Activated naive CD8-positive, alpha-beta T cell treated with anti-CD3 and anti-CD28 coated beads for 36 hours (primary cell): ENCODE measurements around the gene IL17B. TPM values are rescaled to one million over a fixed set of nuclear protein-coding genes. Genes with fewer than 3 reads are reported as not detected.
"Not testable (repeated sequence)": the region's sequence is repeated elsewhere in the genome, so short reads cannot be mapped to it uniquely, and the experiment has no call there.

ENCODE experiments used
- DNase-seq: peaks from one replicate; pipeline ENCODE4 v3.0.0; 2021
- H3K27ac Mint-ChIP-seq: one replicate; pipeline ENCODE4 v1.8.0; 2022; ENCODE audit warnings: mild to moderate bottlenecking, moderate library complexity, mixed read lengths
- H3K27me3 Mint-ChIP-seq: one replicate; pipeline ENCODE4 v1.8.0; 2022; ENCODE audit warnings: mild to moderate bottlenecking, mixed read lengths
- H3K36me3 Mint-ChIP-seq: one replicate; pipeline ENCODE4 v1.8.0; 2021; ENCODE audit warnings: mild to moderate bottlenecking, mixed read lengths
- H3K4me1 Mint-ChIP-seq: one replicate; pipeline ENCODE4 v1.8.0; 2021; ENCODE audit warnings: mixed read lengths
- H3K4me3 Mint-ChIP-seq: one replicate; pipeline ENCODE4 v1.8.0; 2022; ENCODE audit warnings: mild to moderate bottlenecking, moderate library complexity, mixed read lengths
- H3K9me3 Mint-ChIP-seq: one replicate; pipeline ENCODE4 v1.8.0; 2022; ENCODE audit warnings: mixed read lengths
- total RNA-seq, 2 experiments: library from RNA; stranded (reverse); gene quantifications; one replicate each; pipeline ENCODE4 v1.2.3, GENCODE V29; 2021

Gene IL17B
- total RNA-seq, 2 experiments from 2014 or later, result not detected

- Mint-ChIP-seq H3K4me3 (no peak overlapping the region), H3K9me3 (no peaks in the 10 kb centered on the region), H3K4me1 (no peaks in the 10 kb centered on the region), H3K27me3 (no peaks in the 10 kb centered on the region), H3K36me3 (no peaks in the 10 kb centered on the region), H3K27ac (no peak overlapping the region)
- DNase-seq, result no peak
Observed at GRCh38 chr5:149408252-149409099, 29.4 kb upstream of the IL17B start.

DNA sequence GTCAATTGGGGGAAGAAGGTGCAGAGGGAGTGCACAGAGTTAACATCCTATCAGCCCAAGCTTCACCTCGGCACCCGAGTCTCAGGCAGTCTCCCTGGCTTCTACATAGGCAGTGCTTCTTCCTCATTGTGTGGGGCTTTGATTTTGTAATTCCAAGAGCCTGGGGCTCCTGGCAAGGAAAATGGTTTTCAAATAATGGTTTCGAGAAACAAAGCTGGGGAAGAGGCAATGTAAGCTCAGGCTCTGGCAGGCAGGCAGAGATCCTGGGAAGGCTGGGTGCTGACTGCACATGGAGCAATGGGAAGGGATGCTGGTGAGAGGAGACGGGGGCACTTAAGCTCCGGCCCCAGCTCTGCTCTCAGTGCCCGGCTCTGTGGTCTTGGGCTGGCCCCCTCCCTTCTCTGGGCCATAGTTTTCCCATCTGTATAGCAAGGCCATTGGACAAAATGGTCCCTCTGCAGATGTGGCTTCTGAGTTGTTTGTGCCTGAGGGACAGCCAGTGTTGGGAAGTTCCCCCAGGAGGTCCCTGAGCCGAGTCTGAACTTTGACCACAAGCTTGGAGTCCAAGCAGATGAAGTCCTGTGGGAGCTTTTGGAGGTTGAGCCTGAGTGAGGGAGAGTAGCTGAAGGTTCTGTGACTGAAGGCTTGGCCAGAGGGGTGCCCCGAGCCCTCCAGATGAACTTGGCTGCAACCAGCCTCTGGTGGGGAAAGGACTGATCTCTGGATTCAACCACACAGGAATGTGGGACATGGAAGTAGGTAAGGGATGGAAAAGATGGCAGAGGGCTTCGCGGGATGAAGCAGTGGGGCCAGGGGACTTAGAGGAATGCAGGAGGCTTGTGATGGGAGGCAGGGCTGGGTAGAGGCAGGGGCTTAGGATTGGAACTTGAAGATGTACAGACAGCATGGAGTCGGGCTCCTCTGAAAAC is 28.5 kb upstream of the IL17B start:
- Mint-ChIP-seq H3K9me3 (no peaks in the 10 kb centered on the region), H3K27me3 (no peaks in the 10 kb centered on the region), H3K4me3 (no peak overlapping the region), H3K36me3 (no peaks in the 10 kb centered on the region), H3K4me1 (no peaks in the 10 kb centered on the region), H3K27ac (no peak overlapping the region)
- DNase-seq, result no peak

DNA sequence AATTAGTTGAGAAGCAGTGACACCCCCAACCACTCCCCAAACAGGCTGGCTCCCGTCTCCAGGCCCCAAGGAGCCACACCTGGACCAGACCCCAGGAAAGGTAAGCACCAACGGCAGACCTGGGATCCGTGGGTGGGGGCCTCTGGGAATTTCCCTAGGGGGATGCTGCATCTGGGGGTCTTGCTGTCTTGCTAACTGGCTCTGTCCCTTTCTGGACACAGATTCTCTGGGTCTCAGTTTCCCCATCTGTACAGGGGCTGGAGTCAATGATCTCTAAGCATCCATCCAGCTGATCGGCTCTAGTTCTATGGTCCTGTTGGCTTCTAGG is 27.9 kb upstream of the IL17B start:
- no peak for DNase-seq
- H3K4me3 Mint-ChIP-seq, result no peak overlapping the region
- H3K27ac Mint-ChIP-seq, result no peak overlapping the region
- H3K9me3 Mint-ChIP-seq, result no peaks in the 10 kb centered on the region
- H3K36me3 Mint-ChIP-seq, result no peaks in the 10 kb centered on the region
- no peaks in the 10 kb centered on the region for H3K4me1 Mint-ChIP-seq
- H3K27me3 Mint-ChIP-seq, result no peaks in the 10 kb centered on the region

GRCh38 chr5:149406203-149406978 is 27.3 kb upstream of the IL17B start:
- DNase-seq, result no peak
- Mint-ChIP-seq H3K27ac (no peak overlapping the region), H3K4me3 (no peak overlapping the region), H3K27me3 (no peaks in the 10 kb centered on the region), H3K36me3 (no peaks in the 10 kb centered on the region), H3K9me3 (no peaks in the 10 kb centered on the region), H3K4me1 (no peaks in the 10 kb centered on the region)

- H3K27ac Mint-ChIP-seq, result no peak overlapping the region
- H3K27me3 Mint-ChIP-seq, result no peaks in the 10 kb centered on the region
- no peak for DNase-seq
- H3K4me3 Mint-ChIP-seq, result no peak overlapping the region
- no peaks in the 10 kb centered on the region for H3K9me3 Mint-ChIP-seq
- H3K36me3 Mint-ChIP-seq, result no peaks in the 10 kb centered on the region
- H3K4me1 Mint-ChIP-seq, result no peaks in the 10 kb centered on the region
Observed at GRCh38 chr5:149405550-149406202, 26.6 kb upstream of the IL17B start.

DNA sequence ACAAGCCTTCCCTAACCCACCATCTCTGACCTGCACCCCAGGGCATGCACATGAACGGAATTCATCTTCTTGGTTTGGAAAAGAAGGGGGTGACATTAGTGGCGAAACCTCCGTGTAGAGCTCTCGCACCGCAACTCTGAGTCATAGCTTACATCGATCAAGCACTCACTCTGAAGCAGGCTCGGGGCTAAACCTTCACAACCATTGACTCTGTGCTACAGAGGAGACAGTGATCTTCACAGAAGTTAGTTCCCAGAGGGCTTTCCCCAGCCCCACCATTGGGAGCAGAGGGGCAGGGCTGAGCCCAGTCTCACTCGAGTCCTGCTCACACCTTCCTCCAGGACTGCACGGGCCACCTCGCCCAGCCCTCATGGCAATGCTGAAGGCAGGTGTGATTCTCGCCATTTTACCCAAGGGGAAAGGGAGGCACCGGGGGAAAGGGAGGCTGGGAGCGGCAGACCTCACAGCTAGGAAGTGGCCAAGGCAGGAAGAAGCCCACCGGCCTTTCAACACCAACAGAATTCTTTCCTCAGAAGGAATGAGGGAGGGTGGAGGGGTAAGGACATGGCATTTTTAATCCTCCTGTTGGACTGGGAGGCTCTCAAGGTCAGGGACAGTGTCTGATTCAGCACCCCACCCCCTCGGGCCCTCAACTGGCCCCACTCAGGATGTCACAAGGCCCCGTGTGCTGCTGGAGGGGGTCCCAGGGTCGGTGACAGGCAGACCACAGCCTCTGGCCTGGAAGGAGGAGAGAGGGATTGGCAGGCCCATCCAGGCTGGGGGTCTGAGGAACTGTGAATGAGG is 25.9 kb upstream of the IL17B start:
- no peak overlapping the region for H3K27ac Mint-ChIP-seq
- no peaks in the 10 kb centered on the region for H3K36me3 Mint-ChIP-seq
- DNase-seq, result no peak
- no peaks in the 10 kb centered on the region for H3K4me1 Mint-ChIP-seq
- no peak overlapping the region for H3K4me3 Mint-ChIP-seq
- H3K27me3 Mint-ChIP-seq, result no peaks in the 10 kb centered on the region
- no peaks in the 10 kb centered on the region for H3K9me3 Mint-ChIP-seq

- Mint-ChIP-seq H3K27me3 (no peaks in the 10 kb centered on the region), H3K27ac (no peak overlapping the region), H3K9me3 (no peaks in the 10 kb centered on the region)
Observed at GRCh38 chr5:149403923-149404745, 25.0 kb upstream of the IL17B start.

DNA sequence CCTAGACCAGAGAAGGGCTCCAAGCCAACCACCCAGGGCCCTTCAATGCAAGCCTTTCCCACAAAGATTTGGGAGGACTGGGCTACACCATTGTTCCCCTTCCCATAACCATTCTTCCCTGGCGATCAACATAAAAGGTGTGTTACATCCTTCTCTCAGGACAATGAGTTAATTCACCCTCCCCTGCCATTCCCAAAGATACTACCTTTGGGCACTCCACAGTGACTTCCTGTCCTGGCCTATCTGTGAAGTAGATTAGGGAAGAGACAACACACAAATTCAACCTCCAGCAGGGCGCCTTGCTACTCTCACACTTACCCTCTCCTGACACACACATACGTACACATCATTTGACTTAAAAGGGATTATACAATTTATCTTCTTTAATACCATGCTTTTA is 23.2 kb upstream of the IL17B start:
- no peak overlapping the region for H3K27ac Mint-ChIP-seq
- H3K4me1 Mint-ChIP-seq, result no peaks in the 10 kb centered on the region
- no peak for DNase-seq
- H3K4me3 Mint-ChIP-seq, result no peak overlapping the region
- no peaks in the 10 kb centered on the region for H3K9me3 Mint-ChIP-seq
- H3K36me3 Mint-ChIP-seq, result no peaks in the 10 kb centered on the region
- H3K27me3 Mint-ChIP-seq, result no peaks in the 10 kb centered on the region

More at GRCh38 chr5:149403923-149404745, 25.0 kb upstream of the IL17B start:
- no peak overlapping the region for H3K4me3 Mint-ChIP-seq
- no peaks in the 10 kb centered on the region for H3K36me3 Mint-ChIP-seq
- no peak for DNase-seq
- no peaks in the 10 kb centered on the region for H3K4me1 Mint-ChIP-seq

DNA sequence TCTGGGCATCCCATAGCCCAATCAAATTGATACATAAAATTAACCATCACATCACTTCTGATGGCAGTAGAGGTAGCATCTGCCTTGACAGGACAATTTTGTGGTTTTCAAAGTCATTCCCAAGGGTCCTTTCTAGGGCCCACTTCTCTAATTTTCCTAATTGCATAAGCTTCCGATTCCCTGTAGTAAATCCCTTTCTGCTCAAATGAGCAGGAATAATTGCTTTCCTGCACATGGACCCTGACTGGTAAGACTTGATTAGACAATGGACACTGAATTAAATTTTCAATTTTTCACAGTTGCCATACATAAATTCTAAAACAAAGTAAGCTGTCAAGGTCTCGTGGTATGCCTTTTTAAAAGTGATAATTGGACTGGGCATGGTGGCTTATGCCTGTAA is 22.0 kb upstream of the IL17B start:
- Mint-ChIP-seq H3K4me3 (no peak overlapping the region), H3K4me1 (no peaks in the 10 kb centered on the region), H3K9me3 (no peaks in the 10 kb centered on the region), H3K27me3 (no peaks in the 10 kb centered on the region), H3K27ac (no peak overlapping the region), H3K36me3 (no peaks in the 10 kb centered on the region)
- DNase-seq, result no peak

GRCh38 chr5:149400304-149400703 is 21.2 kb upstream of the IL17B start:
- Mint-ChIP-seq H3K27ac (no peak overlapping the region), H3K36me3 (no peaks in the 10 kb centered on the region), H3K4me3 (no peak overlapping the region), H3K9me3 (no peaks in the 10 kb centered on the region), H3K4me1 (no peaks in the 10 kb centered on the region), H3K27me3 (no peaks in the 10 kb centered on the region)
- DNase-seq, result no peak

DNA sequence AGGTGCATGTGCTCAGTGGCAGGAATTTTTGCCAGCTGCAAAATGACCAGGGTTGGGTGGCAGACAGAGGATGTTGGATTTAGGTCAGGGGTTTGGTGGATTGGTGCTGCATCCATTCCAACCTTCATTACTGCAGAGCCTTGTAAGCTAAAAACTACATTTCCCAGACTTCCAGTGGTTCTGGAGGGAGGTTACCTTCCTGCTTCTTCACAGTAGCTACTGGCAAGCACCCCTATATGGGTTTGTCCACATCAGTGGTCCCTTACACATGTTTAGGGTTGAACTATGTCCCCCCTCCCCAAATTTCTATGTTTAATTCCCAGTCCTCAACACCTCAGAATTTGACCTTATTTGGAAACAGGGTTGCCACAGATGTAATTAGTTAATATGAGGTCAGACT is 20.7 kb upstream of the IL17B start:
- Mint-ChIP-seq H3K4me1 (no peaks in the 10 kb centered on the region), H3K27ac (no peak overlapping the region), H3K27me3 (no peaks in the 10 kb centered on the region), H3K9me3 (no peaks in the 10 kb centered on the region), H3K4me3 (no peak overlapping the region), H3K36me3 (no peaks in the 10 kb centered on the region)
- DNase-seq, result no peak

DNA sequence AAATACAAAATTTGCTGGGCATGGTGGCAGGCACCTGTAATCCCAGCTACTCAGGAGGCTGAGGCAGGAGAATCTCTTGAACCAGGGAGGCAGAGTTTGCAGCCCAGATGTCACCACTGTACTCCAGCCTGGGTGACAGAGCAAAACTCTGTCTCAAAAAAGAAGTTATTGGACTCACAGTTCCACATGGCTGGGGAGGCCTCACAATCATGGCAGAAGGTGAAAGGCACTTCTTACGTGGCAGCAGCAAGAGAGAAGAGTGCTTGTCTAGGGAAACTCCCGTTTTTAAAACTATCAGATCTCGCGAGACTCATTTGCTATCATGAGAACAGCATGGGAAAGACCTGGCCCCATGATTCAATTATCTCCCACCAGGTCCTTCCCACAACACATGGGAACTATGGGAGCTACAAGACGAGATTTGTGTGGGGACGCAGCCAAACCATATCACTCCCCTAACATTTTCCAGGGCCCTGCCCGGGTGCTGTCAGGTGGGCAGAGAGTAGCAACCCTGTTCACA is 19.7 kb upstream of the IL17B start:
- not testable (repeated sequence) for H3K4me1 Mint-ChIP-seq, H3K9me3 Mint-ChIP-seq, H3K27ac Mint-ChIP-seq, DNase-seq, H3K27me3 Mint-ChIP-seq, H3K4me3 Mint-ChIP-seq, H3K36me3 Mint-ChIP-seq

DNA sequence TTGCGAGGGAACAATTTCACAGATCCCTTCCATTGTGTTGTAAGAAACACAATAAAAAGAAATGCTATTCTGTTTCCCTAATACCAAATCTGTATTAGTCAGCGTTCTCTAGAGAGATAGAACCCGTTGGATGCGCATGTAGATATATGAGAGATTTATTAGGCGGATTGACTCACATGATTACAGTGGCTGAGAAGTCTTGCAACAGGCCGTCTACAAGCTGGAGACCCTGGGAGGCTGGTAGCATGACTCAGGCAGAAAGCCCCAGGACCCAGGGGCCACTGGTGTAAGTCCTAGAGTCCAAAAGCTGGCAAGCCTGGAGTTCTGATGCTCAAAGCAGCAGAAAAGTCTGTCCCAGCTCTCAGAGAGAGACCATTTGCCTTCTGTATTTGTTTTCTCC is 18.4 kb upstream of the IL17B start:
- Mint-ChIP-seq H3K27me3 (no peaks in the 10 kb centered on the region), H3K9me3 (no peaks in the 10 kb centered on the region), H3K36me3 (no peaks in the 10 kb centered on the region), H3K4me3 (no peak overlapping the region), H3K4me1 (no peaks in the 10 kb centered on the region), H3K27ac (no peak overlapping the region)
- no peak for DNase-seq
